Activated CD4-positive, CD25-positive, alpha-beta regulatory T cell treated with anti-CD3 and anti-CD28 coated beads, Interleukin-2, amount 50 U/mL, for 72 hours (primary cell): ENCODE data around the gene SMIM11.
"Not testable (repeated sequence)": the region's sequence is repeated elsewhere in the genome, so short reads cannot be mapped to it uniquely, and the experiment has no call there.

Experiments
- DNase-seq: peaks from one replicate; pipeline ENCODE4 v3.0.0; 2021

SMIM11 gene

GRCh38 chr21:34374940-34375618 lies at the start of gene SMIM11:
SMIM11 (plus strand) TSS chr21:34375507; CDS start chr21:34379505, 3,998 bp downstream.
- DNase-seq, result not testable (repeated sequence)

GRCh38 chr21:34330055-34330454 lies 45.3 kb upstream of the SMIM11 start:
- no peak for DNase-seq

- no peak for DNase-seq
These were observed 43.6 kb upstream of the SMIM11 start for GRCh38 chr21:34331726-34332125.

- DNase-seq, result no peak
These were observed 43.0 kb upstream of the SMIM11 start for GRCh38 chr21:34332347-34332746.

GRCh38 chr21:34333121-34333739 lies 42.1 kb upstream of the SMIM11 start:
- DNase-seq, result no peak

- DNase-seq, result no peak
These were observed 40.0 kb upstream of the SMIM11 start for GRCh38 chr21:34335316-34335715.

GRCh38 chr21:34336245-34336644 lies 39.1 kb upstream of the SMIM11 start:
- DNase-seq, result no peak

- DNase-seq, result no peak
These were observed 38.4 kb upstream of the SMIM11 start for GRCh38 chr21:34336756-34337391.

- DNase-seq, result no peak
These were observed 37.6 kb upstream of the SMIM11 start for GRCh38 chr21:34337741-34338140.

- no peak for DNase-seq
These were observed 37.1 kb upstream of the SMIM11 start for GRCh38 chr21:34338226-34338625.

- no peak for DNase-seq
These were observed 35.2 kb upstream of the SMIM11 start for GRCh38 chr21:34340061-34340460.

- no peak for DNase-seq
These were observed 32.8 kb upstream of the SMIM11 start for GRCh38 chr21:34342476-34342875.

- no peak for DNase-seq
These were observed 32.0 kb upstream of the SMIM11 start for GRCh38 chr21:34343347-34343746.

- no peak for DNase-seq
These were observed 31.4 kb upstream of the SMIM11 start for GRCh38 chr21:34343838-34344381.

- DNase-seq, result no peak
These were observed 30.7 kb upstream of the SMIM11 start for GRCh38 chr21:34344584-34344983.

- no peak for DNase-seq
These were observed 30.0 kb upstream of the SMIM11 start for GRCh38 chr21:34345091-34345871.

GRCh38 chr21:34345892-34346291 lies 29.4 kb upstream of the SMIM11 start:
- DNase-seq, result no peak

- DNase-seq, result no peak
These were observed 26.3 kb upstream of the SMIM11 start for GRCh38 chr21:34348890-34349519.

GRCh38 chr21:34351786-34352241 lies 23.5 kb upstream of the SMIM11 start:
- no peak for DNase-seq

GRCh38 chr21:34352556-34352955 lies 22.8 kb upstream of the SMIM11 start:
- no peak for DNase-seq

- no peak for DNase-seq
These were observed 22.1 kb upstream of the SMIM11 start for GRCh38 chr21:34353182-34353581.

GRCh38 chr21:34354836-34355235 lies 20.5 kb upstream of the SMIM11 start:
- DNase-seq, result no peak

GRCh38 chr21:34355570-34355969 lies 19.7 kb upstream of the SMIM11 start:
- no peak for DNase-seq
